Activated naive CD4-positive, alpha-beta T cell treated with Interleukin-2 at 50 U/mL for 16 hours (primary cell): Measurements from ENCODE around the gene ERBB4.
"Not testable (repeated sequence)": the region's sequence is repeated elsewhere in the genome, so short reads cannot be mapped to it uniquely, and the experiment has no call there.

Experiments
- DNase-seq: peaks from one replicate; pipeline ENCODE4 v3.0.0-alpha.2; 2020

The ERBB4 gene

GRCh38 chr2:212284166-212284565 lies 254.4 kb downstream of the ERBB4 start:
- no peak for DNase-seq

DNA sequence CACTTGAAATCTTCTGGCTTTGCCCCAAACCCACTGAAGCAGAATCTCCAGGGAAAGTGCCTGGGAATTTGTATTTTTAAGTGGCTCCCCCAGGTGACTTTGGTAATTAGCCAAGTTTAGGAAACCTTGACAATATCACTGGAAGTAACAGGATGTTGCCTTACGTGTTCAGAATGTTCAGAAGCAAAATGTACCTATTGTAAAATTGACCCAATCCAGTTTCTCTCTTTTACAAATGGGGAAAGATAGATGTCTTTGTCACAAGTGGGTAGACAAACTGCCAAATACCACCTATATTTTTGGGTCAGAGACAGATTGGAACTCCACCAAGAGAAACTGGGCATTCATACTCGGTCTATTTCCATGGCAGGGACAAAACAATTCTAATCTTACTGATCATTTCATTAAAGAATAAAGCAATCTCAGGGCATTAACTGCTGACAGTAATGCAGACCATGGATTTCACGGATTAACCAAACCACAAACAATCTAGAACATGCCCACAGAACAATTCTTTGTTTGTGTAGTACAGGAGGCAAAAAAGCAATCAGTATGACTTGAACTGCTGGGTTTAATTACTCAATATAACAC lies 255.8 kb downstream of the ERBB4 start:
- DNase-seq = no peak

- DNase-seq = no peak
These were observed 261.8 kb downstream of the ERBB4 start for GRCh38 chr2:212276813-212277212.

GRCh38 chr2:212274215-212274614 lies 264.4 kb downstream of the ERBB4 start:
- no peak for DNase-seq

GRCh38 chr2:212271583-212271982 lies 267.0 kb downstream of the ERBB4 start:
- no peak for DNase-seq

GRCh38 chr2:212269005-212269404 lies 269.6 kb downstream of the ERBB4 start:
- no peak for DNase-seq

DNA sequence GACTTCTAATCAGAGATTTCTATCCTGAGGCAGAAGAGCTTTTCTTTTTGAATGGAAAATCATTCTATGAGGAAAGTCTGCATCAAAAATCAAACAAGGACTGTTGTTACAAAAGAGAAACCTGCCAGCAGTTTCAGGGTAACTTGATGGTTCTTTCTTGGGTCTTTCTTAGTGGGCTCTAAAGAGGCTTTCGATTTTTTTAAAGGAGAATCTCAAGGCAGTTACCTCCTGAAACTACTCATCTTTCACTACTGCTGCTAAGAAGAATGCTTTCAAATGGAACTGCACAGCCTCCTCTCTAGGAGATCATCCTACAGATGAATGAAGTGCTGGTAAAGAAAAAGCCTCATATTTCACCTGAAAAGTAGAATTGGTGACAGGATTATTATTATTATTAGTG lies 272.3 kb downstream of the ERBB4 start:
- no peak for DNase-seq

DNA sequence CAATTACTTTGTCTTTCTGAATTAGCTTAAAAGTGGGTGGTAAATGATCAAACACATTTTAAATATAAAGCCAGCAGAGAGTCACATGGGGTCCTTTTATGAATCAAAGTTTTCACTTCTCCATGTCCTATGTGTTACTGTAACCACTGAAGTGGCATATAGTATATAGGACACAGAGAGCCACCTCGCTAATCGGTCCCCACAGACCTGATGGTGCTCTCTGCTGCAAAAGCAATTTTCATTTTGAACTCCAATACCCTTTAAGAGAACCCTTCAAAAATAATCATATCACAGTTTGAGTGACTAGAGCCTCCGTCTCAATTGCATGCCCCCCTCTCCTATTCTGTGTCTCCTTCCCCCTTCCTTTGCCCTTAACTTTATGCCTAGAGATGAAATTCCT lies 272.8 kb downstream of the ERBB4 start:
- no peak for DNase-seq

- no peak for DNase-seq
These were observed 274.4 kb downstream of the ERBB4 start for GRCh38 chr2:212264187-212264586.

- DNase-seq = no peak
These were observed 279.4 kb downstream of the ERBB4 start for GRCh38 chr2:212259226-212259625.

- DNase-seq = no peak
These were observed 284.3 kb downstream of the ERBB4 start for GRCh38 chr2:212254339-212254738.

- DNase-seq = no peak
These were observed 289.2 kb downstream of the ERBB4 start for GRCh38 chr2:212249451-212249850.

DNA sequence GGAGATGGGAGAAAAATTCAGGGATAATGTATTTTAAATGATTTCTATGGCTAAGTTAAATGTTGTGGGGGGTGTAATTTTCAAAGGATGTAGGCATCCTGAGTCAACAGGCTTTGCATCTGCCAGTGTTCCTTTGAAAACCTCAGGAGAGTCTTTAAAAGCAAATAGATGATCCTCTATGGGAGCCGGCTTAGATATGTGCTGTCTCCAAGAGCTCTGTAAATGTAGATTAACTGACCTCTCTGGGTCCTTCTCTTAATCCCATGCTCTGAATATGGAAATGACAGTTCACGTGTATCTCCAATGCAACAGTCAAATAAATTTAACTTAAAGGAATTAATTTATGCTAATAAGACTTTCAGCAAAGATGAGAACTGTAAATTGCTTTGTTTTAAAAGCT lies 292.7 kb downstream of the ERBB4 start:
- no peak for DNase-seq

DNA sequence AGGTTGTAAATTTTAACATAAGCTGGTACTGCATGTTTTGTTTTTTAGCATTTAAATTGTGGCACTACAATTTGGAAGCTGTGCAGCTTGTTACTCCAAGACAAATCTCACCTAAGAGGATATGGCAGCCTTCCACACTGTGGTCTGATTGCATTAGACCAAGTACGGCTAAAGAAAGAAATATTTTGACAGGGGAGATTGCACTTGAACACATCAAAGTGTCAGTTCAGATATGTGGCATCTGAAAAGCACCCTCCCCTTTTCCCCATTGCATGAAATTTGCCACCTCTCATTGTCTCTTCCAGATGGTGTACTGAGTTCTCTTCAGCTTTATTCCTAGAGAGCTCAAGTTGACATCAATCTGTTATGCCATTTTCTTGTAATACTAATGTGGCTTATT lies 295.9 kb downstream of the ERBB4 start:
- DNase-seq = no peak

- DNase-seq = not testable (repeated sequence)
These were observed 300.4 kb downstream of the ERBB4 start for GRCh38 chr2:212238152-212238551.

DNA sequence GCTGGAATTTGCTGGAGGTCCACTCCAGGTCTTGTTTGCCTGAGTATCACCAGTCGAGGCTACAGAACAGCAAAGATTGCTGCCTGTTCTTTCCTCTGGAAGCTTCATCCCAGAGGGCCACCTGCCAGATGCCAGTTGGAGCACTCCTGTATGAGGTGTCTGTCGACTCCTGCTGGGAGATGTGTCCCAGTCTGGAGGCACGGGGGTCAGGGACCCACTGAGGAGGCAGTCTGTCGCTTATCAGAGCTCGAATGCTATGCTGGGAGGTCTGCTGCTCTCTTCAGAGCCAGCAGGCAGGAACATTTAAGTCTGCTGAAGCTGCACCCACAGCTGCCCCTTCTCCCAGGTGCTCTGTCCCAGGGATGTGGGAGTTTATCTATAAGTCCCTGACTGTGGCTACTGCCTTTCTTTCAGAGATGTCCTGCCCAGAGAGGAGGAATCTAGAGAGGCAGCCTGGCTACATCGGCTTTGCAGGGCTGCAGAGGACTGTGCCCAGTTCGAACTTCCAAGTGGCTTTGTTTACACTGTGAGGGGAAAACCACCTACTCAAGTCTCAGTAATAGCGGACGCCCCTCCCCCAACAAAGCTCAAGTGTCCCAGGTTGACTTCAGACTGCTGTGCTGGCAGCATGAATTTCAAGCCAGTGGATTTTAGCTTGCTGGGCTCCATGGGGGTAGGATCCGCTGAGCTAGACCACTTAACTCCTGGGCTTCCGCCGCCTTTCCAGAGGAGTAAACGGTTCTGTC lies 301.1 kb downstream of the ERBB4 start:
- DNase-seq = no peak

GRCh38 chr2:212228743-212229171 lies 309.8 kb downstream of the ERBB4 start:
- no peak for DNase-seq

DNA sequence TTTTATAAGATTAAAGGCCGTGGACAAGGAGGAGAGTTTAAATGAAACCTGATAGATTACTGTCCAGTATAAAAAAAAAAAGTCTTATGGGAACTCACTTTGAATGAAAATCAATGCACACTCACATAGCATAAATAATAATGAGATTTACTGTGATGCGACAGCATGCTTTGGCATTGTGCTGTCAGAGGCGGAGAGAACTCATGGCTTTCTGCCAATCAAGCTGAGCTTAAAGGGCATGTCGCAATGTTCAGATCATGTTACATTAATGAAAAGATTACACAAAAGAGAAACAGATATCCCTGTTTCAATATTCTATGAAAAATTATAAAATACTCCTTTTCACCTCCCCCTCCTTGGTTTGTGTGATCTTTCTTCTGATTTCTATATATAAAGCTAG lies 310.8 kb downstream of the ERBB4 start:
- no peak for DNase-seq

DNA sequence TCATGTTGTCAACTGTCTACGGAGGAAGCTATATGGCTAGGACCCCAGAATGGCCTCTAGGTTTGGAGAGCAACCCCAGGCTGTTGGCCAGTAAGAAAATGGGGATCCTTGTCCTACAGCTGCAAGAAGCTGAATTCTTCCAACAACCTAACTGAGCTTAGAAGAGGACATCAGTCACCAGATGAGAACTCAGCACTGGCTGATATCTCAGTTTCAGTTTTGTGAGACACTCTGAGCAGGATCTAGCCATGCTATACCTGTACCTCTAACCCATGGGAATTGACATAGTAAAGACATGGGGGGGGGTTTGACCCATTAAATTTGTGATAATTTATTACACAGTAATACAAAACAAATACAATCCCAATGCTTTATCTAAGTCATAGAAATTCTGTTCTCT lies 312.5 kb downstream of the ERBB4 start:
- DNase-seq = no peak

GRCh38 chr2:212223696-212224095 lies 314.9 kb downstream of the ERBB4 start:
- no peak for DNase-seq

DNA sequence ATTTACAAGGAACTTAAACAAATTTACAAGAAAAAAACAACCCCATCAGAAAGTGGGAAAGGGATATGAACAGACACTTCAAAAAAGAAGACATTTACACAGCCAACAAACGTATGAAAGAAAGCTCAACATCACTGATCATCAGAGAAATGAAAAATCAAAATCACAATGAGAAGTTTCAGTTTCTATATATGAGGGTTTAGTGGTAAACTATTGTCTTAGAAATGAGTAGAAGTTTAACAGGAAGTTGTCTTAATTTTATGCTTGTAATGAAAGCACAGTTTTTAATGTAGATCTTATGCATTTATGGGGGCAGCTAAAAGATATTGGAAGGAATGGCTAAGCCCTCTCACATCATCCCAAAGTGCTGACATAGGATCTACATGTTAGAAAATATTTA lies 325.4 kb downstream of the ERBB4 start:
- no peak for DNase-seq

DNA sequence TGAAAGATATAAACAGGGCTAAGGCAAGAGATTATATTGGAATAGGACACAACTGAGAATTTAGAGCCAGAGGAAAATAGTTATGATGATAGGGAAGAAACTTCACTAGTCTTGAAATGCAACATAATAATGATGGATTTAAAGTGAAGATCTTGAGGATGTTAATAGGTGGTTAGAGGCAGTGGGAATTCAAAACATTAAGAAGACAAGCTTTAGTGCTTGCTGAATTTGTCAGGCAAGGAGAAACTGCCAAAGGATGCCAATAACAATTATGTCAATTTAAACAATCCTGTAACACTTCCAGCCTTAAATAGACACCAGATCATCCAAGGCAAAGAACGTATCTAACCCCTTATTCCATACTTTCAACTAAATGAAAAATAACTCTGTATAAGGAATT lies 330.1 kb downstream of the ERBB4 start:
- no peak for DNase-seq

- no peak for DNase-seq
These were observed 340.8 kb downstream of the ERBB4 start for GRCh38 chr2:212197776-212198175.

GRCh38 chr2:212195626-212196025 lies 343.0 kb downstream of the ERBB4 start:
- DNase-seq = no peak

DNA sequence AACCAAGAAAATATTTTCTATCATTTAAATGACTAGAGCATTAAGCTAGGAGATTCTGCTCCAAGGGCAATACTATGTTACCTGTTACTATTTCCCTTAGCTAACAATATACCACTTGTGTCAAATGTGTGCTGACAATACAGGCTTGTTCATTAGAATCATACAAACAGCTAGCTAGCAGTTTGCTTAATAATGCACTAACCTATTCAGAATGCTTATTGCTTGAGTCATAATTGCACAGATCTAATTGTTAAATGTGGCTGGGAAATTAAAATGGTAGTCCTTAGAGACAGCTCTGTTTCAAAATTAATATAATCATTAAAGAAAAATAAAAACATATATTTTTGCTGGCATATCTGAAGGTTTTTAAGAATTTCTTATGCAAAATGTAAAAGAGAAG lies 344.2 kb downstream of the ERBB4 start:
- DNase-seq = no peak
